Peyer's patch (tissue), 4 donors: ENCODE measurements around the gene BRF1.

ENCODE experiments used
- POLR2A ChIP-seq, 2 donors: fragments of 450-650 bp; IDR thresholded peaks; one replicate each; pipeline ENCODE4 v1.5.1; 2017; ENCODE audit warnings: antibody characterized with exemption in 2 of 2, mild to moderate bottlenecking in 2 of 2, moderate library complexity in 2 of 2
- TF ChIP-seq, protein P1 (sequence below), 6 experiments: fragments of 450-650 bp in 4 of 6; fragments of 200-600 bp in 2 of 6; sonication (generic) in 1 of 6; IDR thresholded peaks; one replicate each; pipeline ENCODE4 v1.5.1; 2017 to 2019; ENCODE audit warnings: antibody characterized with exemption in 6 of 6, mild to moderate bottlenecking in 3 of 6, moderate library complexity in 1 of 6

DNA sequence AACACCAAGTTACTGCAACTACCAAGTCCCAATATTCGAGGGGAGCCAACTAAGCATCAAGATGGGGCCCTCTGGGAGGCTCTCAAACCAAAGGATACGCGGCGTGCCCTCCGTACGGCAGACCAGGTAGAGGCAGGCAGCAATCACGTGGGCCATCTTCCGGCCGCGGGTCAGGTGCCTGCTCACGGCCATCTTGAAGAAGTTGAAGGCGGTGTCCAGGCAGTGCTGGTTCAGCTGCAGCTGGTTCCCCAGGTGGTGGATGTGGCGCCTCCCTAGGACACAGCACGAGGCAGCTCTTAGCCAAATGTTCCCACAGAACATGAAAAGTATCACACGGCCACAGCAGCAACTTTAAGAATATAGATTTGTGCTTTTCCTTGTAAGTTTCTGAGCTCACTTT is 28.2 kb downstream of the BRF1 start:
- TF ChIP-seq, protein P1, sequence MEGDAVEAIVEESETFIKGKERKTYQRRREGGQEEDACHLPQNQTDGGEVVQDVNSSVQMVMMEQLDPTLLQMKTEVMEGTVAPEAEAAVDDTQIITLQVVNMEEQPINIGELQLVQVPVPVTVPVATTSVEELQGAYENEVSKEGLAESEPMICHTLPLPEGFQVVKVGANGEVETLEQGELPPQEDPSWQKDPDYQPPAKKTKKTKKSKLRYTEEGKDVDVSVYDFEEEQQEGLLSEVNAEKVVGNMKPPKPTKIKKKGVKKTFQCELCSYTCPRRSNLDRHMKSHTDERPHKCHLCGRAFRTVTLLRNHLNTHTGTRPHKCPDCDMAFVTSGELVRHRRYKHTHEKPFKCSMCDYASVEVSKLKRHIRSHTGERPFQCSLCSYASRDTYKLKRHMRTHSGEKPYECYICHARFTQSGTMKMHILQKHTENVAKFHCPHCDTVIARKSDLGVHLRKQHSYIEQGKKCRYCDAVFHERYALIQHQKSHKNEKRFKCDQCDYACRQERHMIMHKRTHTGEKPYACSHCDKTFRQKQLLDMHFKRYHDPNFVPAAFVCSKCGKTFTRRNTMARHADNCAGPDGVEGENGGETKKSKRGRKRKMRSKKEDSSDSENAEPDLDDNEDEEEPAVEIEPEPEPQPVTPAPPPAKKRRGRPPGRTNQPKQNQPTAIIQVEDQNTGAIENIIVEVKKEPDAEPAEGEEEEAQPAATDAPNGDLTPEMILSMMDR (IDR thresholded peaks at IDR 0.05): no peak
- no peak for TF ChIP-seq POLR2A (IDR thresholded peaks at IDR 0.05)
